ENCODE data around the gene GAL3ST3. TPM values are rescaled to one million over a fixed set of nuclear protein-coding genes. Genes with fewer than 3 reads are reported as not detected.

GAL3ST3 gene
- total RNA-seq, 1 donor: not detected

- H3K27me3 ChIP-seq (ENCODE audit: insufficient read depth, low read length): peaks cover 16% of the 10 kb centered on the region
- TF ChIP-seq, protein P1, sequence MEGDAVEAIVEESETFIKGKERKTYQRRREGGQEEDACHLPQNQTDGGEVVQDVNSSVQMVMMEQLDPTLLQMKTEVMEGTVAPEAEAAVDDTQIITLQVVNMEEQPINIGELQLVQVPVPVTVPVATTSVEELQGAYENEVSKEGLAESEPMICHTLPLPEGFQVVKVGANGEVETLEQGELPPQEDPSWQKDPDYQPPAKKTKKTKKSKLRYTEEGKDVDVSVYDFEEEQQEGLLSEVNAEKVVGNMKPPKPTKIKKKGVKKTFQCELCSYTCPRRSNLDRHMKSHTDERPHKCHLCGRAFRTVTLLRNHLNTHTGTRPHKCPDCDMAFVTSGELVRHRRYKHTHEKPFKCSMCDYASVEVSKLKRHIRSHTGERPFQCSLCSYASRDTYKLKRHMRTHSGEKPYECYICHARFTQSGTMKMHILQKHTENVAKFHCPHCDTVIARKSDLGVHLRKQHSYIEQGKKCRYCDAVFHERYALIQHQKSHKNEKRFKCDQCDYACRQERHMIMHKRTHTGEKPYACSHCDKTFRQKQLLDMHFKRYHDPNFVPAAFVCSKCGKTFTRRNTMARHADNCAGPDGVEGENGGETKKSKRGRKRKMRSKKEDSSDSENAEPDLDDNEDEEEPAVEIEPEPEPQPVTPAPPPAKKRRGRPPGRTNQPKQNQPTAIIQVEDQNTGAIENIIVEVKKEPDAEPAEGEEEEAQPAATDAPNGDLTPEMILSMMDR (IDR thresholded peaks at IDR 0.05; ENCODE audit: extremely low read depth, low read depth, low read length): peak; percentile 11
- peak overlapping the region; percentile 92 for H2AFZ ChIP-seq (ENCODE audit: low read length)
- no peaks in the 10 kb centered on the region for H3K9me3 ChIP-seq (ENCODE audit: low read depth, low read length)
- H3K27ac ChIP-seq (ENCODE audit: low read depth, low read length): no peak overlapping the region
- H3K4me3 ChIP-seq (ENCODE audit: insufficient read depth, low read length): no peak overlapping the region
- H3K4me1 ChIP-seq (ENCODE audit: insufficient read depth, low read length): peaks cover 13% of the 10 kb centered on the region
- H3K79me2 ChIP-seq (ENCODE audit: insufficient read depth, low read length): peaks cover 32% of the 10 kb centered on the region
- H3K4me2 ChIP-seq (ENCODE audit: insufficient read depth, low read length): peak overlapping the region; percentile 100
- H4K20me1 ChIP-seq (ENCODE audit: insufficient read depth, low read length): peaks cover 10% of the 10 kb centered on the region
- peaks cover 18% of the 10 kb centered on the region for H3K36me3 ChIP-seq (ENCODE audit: insufficient read depth, low read length)
- DNase-seq (ENCODE audit: insufficient read length, low spot score, missing footprints): peak; percentile 79
Observed at GRCh38 chr11:66050581-66051231, 1.7 kb upstream of the GAL3ST3 start.

- peak; percentile 71 for DNase-seq (ENCODE audit: insufficient read length, low spot score, missing footprints)
- no peaks in the 10 kb centered on the region for H3K9me3 ChIP-seq (ENCODE audit: low read depth, low read length)
- H3K36me3 ChIP-seq (ENCODE audit: insufficient read depth, low read length): no peaks in the 10 kb centered on the region
- no peak overlapping the region for H3K4me2 ChIP-seq (ENCODE audit: insufficient read depth, low read length)
- peaks cover 16% of the 10 kb centered on the region for H3K27me3 ChIP-seq (ENCODE audit: insufficient read depth, low read length)
- no peaks in the 10 kb centered on the region for H4K20me1 ChIP-seq (ENCODE audit: insufficient read depth, low read length)
- no peak overlapping the region for H3K27ac ChIP-seq (ENCODE audit: low read depth, low read length)
- no peak overlapping the region for H2AFZ ChIP-seq (ENCODE audit: low read length)
- peaks cover 7% of the 10 kb centered on the region for H3K79me2 ChIP-seq (ENCODE audit: insufficient read depth, low read length)
- H3K4me1 ChIP-seq (ENCODE audit: insufficient read depth, low read length): peaks cover 5% of the 10 kb centered on the region
- H3K4me3 ChIP-seq (ENCODE audit: insufficient read depth, low read length): no peak overlapping the region
- TF ChIP-seq, protein P1 (IDR thresholded peaks at IDR 0.05; ENCODE audit: extremely low read depth, low read depth, low read length): no peak
Observed at GRCh38 chr11:66047541-66048365, 1.2 kb downstream of the GAL3ST3 start.

DNA sequence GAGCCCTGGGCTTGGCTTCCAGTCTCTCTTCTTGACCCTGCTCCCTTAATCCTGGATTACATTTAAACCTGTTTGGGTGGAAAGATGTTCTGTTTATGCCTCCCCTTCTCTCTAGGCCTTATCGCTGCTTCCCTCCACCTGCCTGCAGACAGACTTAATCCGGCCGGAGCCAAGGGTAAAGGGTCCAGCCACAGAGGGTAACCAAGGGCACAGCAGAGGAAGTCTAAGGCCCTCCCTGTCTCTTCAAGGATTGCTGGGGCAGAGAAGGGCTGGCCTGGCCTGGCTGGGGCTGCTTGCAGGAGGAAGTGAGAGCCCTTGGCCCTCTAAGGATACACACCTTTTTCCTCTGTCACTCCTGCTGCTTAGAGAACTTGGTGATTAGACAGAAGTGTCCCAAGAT lies 2.1 kb downstream of the GAL3ST3 start:
- no peak for DNase-seq (ENCODE audit: insufficient read length, low spot score, missing footprints)
- no peak overlapping the region for H2AFZ ChIP-seq (ENCODE audit: low read length)
- H3K27ac ChIP-seq (ENCODE audit: low read depth, low read length): no peak overlapping the region
- no peaks in the 10 kb centered on the region for H3K79me2 ChIP-seq (ENCODE audit: insufficient read depth, low read length)
- H3K9me3 ChIP-seq (ENCODE audit: low read depth, low read length): no peaks in the 10 kb centered on the region
- no peaks in the 10 kb centered on the region for H4K20me1 ChIP-seq (ENCODE audit: insufficient read depth, low read length)
- TF ChIP-seq, protein P1 (IDR thresholded peaks at IDR 0.05; ENCODE audit: extremely low read depth, low read depth, low read length): no peak
- H3K4me2 ChIP-seq (ENCODE audit: insufficient read depth, low read length): no peak overlapping the region
- H3K4me3 ChIP-seq (ENCODE audit: insufficient read depth, low read length): no peak overlapping the region
- no peaks in the 10 kb centered on the region for H3K36me3 ChIP-seq (ENCODE audit: insufficient read depth, low read length)
- H3K27me3 ChIP-seq (ENCODE audit: insufficient read depth, low read length): peaks cover 16% of the 10 kb centered on the region
- peaks cover 5% of the 10 kb centered on the region for H3K4me1 ChIP-seq (ENCODE audit: insufficient read depth, low read length)

DNA sequence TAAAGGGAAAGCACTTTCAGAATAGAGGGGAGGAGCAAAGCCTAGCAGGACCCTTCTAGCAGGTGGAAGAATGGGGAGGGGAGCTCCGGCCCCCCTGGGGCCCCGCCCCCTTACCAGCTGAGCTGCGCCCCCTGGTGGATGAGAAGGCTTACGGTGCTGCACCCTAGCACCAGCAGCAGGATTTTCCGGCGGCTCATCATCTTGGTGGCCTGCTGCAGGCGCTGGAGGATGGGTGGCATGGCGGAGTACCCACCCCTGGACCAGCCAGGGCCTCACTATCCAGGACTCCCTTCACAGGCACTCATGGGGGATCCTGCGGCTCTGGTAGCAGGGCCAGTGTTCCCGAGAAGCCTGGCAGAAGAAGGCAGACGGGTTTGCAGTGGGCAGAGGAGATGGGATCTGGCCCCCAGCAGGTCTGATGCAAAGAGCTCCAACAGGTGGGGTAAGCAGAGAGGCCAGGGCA lies 3.8 kb downstream of the GAL3ST3 start:
- peak overlapping the region; percentile 8 for H2AFZ ChIP-seq (ENCODE audit: low read length)
- H4K20me1 ChIP-seq (ENCODE audit: insufficient read depth, low read length): no peaks in the 10 kb centered on the region
- H3K36me3 ChIP-seq (ENCODE audit: insufficient read depth, low read length): no peaks in the 10 kb centered on the region

More for the DNA sequence above, 3.8 kb downstream of the GAL3ST3 start:
- H3K4me3 ChIP-seq (ENCODE audit: insufficient read depth, low read length): no peak overlapping the region
- no peak overlapping the region for H3K4me2 ChIP-seq (ENCODE audit: insufficient read depth, low read length)
- peak; percentile 98 for DNase-seq (ENCODE audit: insufficient read length, low spot score, missing footprints)
- TF ChIP-seq, protein P1 (IDR thresholded peaks at IDR 0.05; ENCODE audit: extremely low read depth, low read depth, low read length): peak; percentile 92
- peaks cover 16% of the 10 kb centered on the region for H3K27me3 ChIP-seq (ENCODE audit: insufficient read depth, low read length)
- no peaks in the 10 kb centered on the region for H3K9me3 ChIP-seq (ENCODE audit: low read depth, low read length)
- no peak overlapping the region for H3K27ac ChIP-seq (ENCODE audit: low read depth, low read length)
- H3K79me2 ChIP-seq (ENCODE audit: insufficient read depth, low read length): no peaks in the 10 kb centered on the region
- H3K4me1 ChIP-seq (ENCODE audit: insufficient read depth, low read length): peaks cover 5% of the 10 kb centered on the region

Data from osteoblast (primary cell).